Retinal pigment epithelial cell (primary cell): ENCODE data around the gene FBN2.

ENCODE experiments used
- DNase-seq: peaks from one replicate; pipeline ENCODE4 v3.0.0-alpha.2; 2010; ENCODE audit warnings: low read depth
- H3K4me3 ChIP-seq: 2 replicates; pipeline ENCODE4 v1.5.1; 2011; ENCODE audit warnings: mild to moderate bottlenecking, low read length, control low read depth, moderate library complexity
- CTCF ChIP-seq: conservative IDR thresholded peaks from 2 replicates; pipeline ENCODE4 v1.5.1; 2011; ENCODE audit warnings: low read depth, low read length, control low read depth, inconsistent platforms

Gene FBN2

GRCh38 chr5:128427921-128428320, 110.1 kb downstream of the FBN2 start:
- no peak for DNase-seq
- TF ChIP-seq CTCF = no peak
- H3K4me3 ChIP-seq = no peak overlapping the region

DNA sequence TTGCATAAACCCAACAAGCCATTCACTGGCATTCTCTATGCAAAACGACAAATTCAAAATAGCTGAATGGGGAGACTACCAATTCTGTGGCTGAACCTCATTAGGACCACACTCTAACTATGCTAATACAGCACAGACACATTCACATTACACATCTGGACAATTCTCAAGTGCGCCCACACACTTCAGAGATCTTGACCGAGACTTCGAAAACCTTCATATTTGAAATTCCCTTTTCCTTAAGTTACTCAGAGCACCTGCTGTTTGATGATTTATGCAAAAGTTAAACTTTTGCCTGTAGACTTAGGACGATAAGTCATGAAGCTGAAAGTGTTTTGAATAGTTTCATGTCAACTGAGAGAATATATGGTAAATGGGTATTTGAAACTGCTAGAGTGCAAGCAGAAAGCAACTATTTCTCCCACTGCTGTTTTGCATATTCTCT, 111.9 kb downstream of the FBN2 start:
- DNase-seq = no peak
- no peak overlapping the region for H3K4me3 ChIP-seq
- no peak for TF ChIP-seq CTCF

DNA sequence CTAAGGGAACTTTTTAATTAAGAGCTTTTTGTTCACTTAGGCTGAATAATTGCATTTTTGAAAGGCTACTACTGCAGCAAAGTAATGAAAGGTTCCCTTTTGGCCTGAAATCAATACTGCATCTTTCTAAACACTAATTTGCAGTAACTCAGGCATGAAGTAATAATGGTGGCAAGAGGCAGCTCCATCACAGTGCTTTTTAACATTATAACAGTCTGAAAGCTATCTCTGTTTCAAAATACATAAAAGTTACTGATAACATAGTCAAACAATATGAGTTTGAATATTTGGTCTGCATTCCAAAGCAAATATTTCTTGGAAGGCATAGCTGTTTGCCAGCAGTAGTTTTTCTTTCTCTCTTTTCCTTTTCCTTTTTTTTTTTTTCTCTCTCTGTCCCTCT, 113.4 kb downstream of the FBN2 start:
- DNase-seq = no peak
- no peak for TF ChIP-seq CTCF

GRCh38 chr5:128422612-128423011, 115.4 kb downstream of the FBN2 start:
- TF ChIP-seq CTCF = no peak
- H3K4me3 ChIP-seq = no peak overlapping the region
- no peak for DNase-seq

More for the DNA sequence above, 113.4 kb downstream of the FBN2 start:
- no peak overlapping the region for H3K4me3 ChIP-seq

DNA sequence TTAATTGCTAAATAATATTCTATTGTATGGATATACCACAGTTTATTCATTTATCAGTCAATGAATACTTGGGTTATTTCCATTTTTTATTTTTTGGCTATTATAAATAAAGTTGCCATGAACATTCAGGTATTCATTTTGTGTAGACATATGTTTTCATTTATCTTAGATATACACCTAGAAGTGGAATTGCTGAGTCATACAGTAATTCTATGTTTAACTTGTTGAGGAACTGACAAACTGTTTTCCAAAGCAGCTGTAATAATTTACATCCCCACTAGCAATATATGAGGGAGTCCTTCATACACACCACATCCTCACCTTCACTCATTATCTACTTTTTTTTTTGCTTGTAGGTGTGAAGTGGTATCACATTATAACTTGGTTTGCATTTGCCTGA, 123.6 kb downstream of the FBN2 start:
- DNase-seq = no peak
- no peak for TF ChIP-seq CTCF
- H3K4me3 ChIP-seq = no peak overlapping the region

- no peak for TF ChIP-seq CTCF
- no peak for DNase-seq
- H3K4me3 ChIP-seq = no peak overlapping the region
These were observed 124.7 kb downstream of the FBN2 start for GRCh38 chr5:128413356-128413755.

- no peak for TF ChIP-seq CTCF
- no peak overlapping the region for H3K4me3 ChIP-seq
- no peak for DNase-seq
These were observed 125.7 kb downstream of the FBN2 start for GRCh38 chr5:128412145-128412930.
